IMR-90 (cell line): ENCODE results near the gene RAD51B. TPM values are rescaled to one million over a fixed set of nuclear protein-coding genes. Genes with fewer than 3 reads are reported as not detected.

Experiments
- ATAC-seq: fragments of 200-7000 bp; cut with Tn5 transposase; 2 replicates; pipeline ENCODE4 v1.9.1; 2020; ENCODE audit warnings: low read depth, mild to moderate bottlenecking, moderate library complexity
- BruUV-seq: library from RNA; stranded (reverse); fragments of 400-500 nt; replicated peaks from 2 replicates; lab custom pipeline; 2021; lab: Mats Ljungman, UMichigan
- CTCF ChIA-PET: fragments of 300-600 bp; formaldehyde crosslinking; extraction: SDS; loops from one replicate; lab custom pipeline; 2021; ENCODE audit warnings: antibody characterized with exemption; lab: Yijun Ruan, JAX
- POLR2A ChIA-PET: fragments of 300-600 bp; sonication (Branson Sonifier 250); formaldehyde crosslinking; loops from one replicate; lab custom pipeline; 2022; ENCODE audit warnings: antibody characterized with exemption; ENCODE audit not compliant: unreplicated experiment; lab: Charles Lee
- DNase-seq: peaks from one replicate; pipeline ENCODE4 v3.0.0; 2013
- H2AFZ ChIP-seq: replicated peaks from 2 replicates; pipeline ENCODE3; 2013; ENCODE audit warnings: low read length, mild to moderate bottlenecking; ENCODE audit not compliant: poor library complexity
- H2AK5ac ChIP-seq: 2 replicates; pipeline ENCODE4 v1.6.1; 2013; ENCODE audit warnings: low read depth, low read length, inconsistent platforms
- H2AK9ac ChIP-seq: replicated peaks from 2 replicates; pipeline ENCODE3; 2013; ENCODE audit warnings: mild to moderate bottlenecking, low read depth, low read length, moderate library complexity; ENCODE audit not compliant: poor library complexity
- H2BK120ac ChIP-seq: 2 replicates; pipeline ENCODE4 v1.6.1; 2013; ENCODE audit warnings: low read depth, low read length, inconsistent platforms
- H2BK15ac ChIP-seq: 3 replicates; pipeline ENCODE4 v1.6.1; 2013; ENCODE audit warnings: low read depth, low read length, inconsistent platforms
- H2BK20ac ChIP-seq: 2 replicates; pipeline ENCODE4 v1.6.1; 2013; ENCODE audit warnings: low read depth, mild to moderate bottlenecking, inconsistent platforms, low read length, moderate library complexity
- H2BK5ac ChIP-seq: 2 replicates; pipeline ENCODE4 v1.6.1; 2013; ENCODE audit warnings: mild to moderate bottlenecking, low read depth, low read length, inconsistent platforms; ENCODE audit not compliant: poor library complexity, severe bottlenecking
- H3K14ac ChIP-seq: replicated peaks from 2 replicates; pipeline ENCODE4 v1.6.1; 2013; ENCODE audit warnings: low read depth, low read length, inconsistent platforms
- H3K18ac ChIP-seq: 2 replicates; pipeline ENCODE4 v1.6.1; 2013; ENCODE audit warnings: low read depth, low read length, control low read depth
- H3K23ac ChIP-seq: 2 replicates; pipeline ENCODE4 v1.6.1; 2013; ENCODE audit warnings: low read depth, low read length, inconsistent platforms
- H3K27ac ChIP-seq: 2 replicates; pipeline ENCODE4 v1.5.1; 2013; ENCODE audit warnings: mild to moderate bottlenecking, control low read depth, low read length; ENCODE audit not compliant: insufficient read depth
- H3K27me3 ChIP-seq: 2 replicates; pipeline ENCODE4 v1.6.1; 2013; ENCODE audit warnings: low read length; ENCODE audit not compliant: control insufficient read depth, insufficient read depth
- H3K36me3 ChIP-seq: 2 replicates; pipeline ENCODE4 v1.6.1; 2013; ENCODE audit warnings: low read length, mixed read lengths; ENCODE audit not compliant: control insufficient read depth, insufficient read depth
- H3K4ac ChIP-seq: 2 replicates; pipeline ENCODE4 v1.6.1; 2013; ENCODE audit warnings: low read depth, low read length, inconsistent platforms
- H3K4me1 ChIP-seq: 2 replicates; pipeline ENCODE4 v1.6.1; 2013; ENCODE audit warnings: low read length, mixed read lengths; ENCODE audit not compliant: control insufficient read depth, insufficient read depth
- H3K4me2 ChIP-seq: 2 replicates; pipeline ENCODE4 v1.6.1; 2013; ENCODE audit warnings: low read depth, mild to moderate bottlenecking, control low read depth, low read length, moderate library complexity
- H3K4me3 ChIP-seq: 2 replicates; pipeline ENCODE4 v1.5.1; 2013; ENCODE audit warnings: low read depth, mild to moderate bottlenecking, control low read depth, low read length, moderate library complexity; ENCODE audit not compliant: insufficient read depth
- H3K56ac ChIP-seq: 2 replicates; pipeline ENCODE4 v1.6.1; 2013; ENCODE audit warnings: low read length, inconsistent platforms; ENCODE audit not compliant: insufficient read depth; ENCODE audit errors: extremely low read depth
- H3K79me1 ChIP-seq, 2 experiments: 2 replicates each; pipeline ENCODE4 v1.6.1; 2013; ENCODE audit warnings: low read length in 2 of 2, inconsistent platforms in 1 of 2, low read depth in 1 of 2
- H3K9ac ChIP-seq: 2 replicates; pipeline ENCODE4 v1.6.1; 2013; ENCODE audit warnings: low read depth, low read length, control low read depth
- H3K9me1 ChIP-seq: 2 replicates; pipeline ENCODE4 v1.6.1; 2013; ENCODE audit warnings: low read length, inconsistent platforms; ENCODE audit not compliant: insufficient read depth
- H3K9me3 ChIP-seq: 2 replicates; pipeline ENCODE4 v1.6.1; 2013; ENCODE audit warnings: low read length; ENCODE audit not compliant: control insufficient read depth, insufficient read depth
- H4K20me1 ChIP-seq: 2 replicates; pipeline ENCODE4 v1.6.1; 2013; ENCODE audit warnings: low read length, inconsistent platforms; ENCODE audit not compliant: insufficient read depth
- H4K5ac ChIP-seq: 2 replicates; pipeline ENCODE4 v1.6.1; 2013; ENCODE audit warnings: mild to moderate bottlenecking, low read depth, low read length, control low read depth
- H4K8ac ChIP-seq, 2 experiments: 2 replicates each; pipeline ENCODE4 v1.6.1; 2013; ENCODE audit warnings: low read depth in 2 of 2, low read length in 2 of 2, control low read depth in 1 of 2, inconsistent platforms in 1 of 2
- H4K91ac ChIP-seq: 2 replicates; pipeline ENCODE4 v1.6.1; 2013; ENCODE audit warnings: low read depth, low read length, inconsistent platforms; ENCODE audit not compliant: insufficient read depth
- CHD1 ChIP-seq: IDR thresholded peaks from 2 replicates; pipeline ENCODE4 v1.6.1; 2012; ENCODE audit warnings: low read depth, low read length, improper control_type of control experiment
- MAZ ChIP-seq: IDR thresholded peaks from 2 replicates; pipeline ENCODE4 v1.6.1; 2012; ENCODE audit warnings: low read depth, mild to moderate bottlenecking, low read length, improper control_type of control experiment, moderate library complexity, borderline replicate concordance
- POLR2A ChIP-seq: IDR thresholded peaks from 2 replicates; pipeline ENCODE4 v1.6.1; 2012; ENCODE audit warnings: mild to moderate bottlenecking, low read depth, low read length
- SMC3 ChIP-seq: fragments of 150-350 bp; IDR thresholded peaks from 2 replicates; pipeline ENCODE4 v1.6.1; 2016; ENCODE audit warnings: low read depth, mild to moderate bottlenecking, antibody characterized with exemption, low read length, moderate library complexity
- WGBS, 2 experiments: methylation state at CpG; one replicate each; pipeline versions ENCODE4 v1.1.5 to v1.1.7; 2013; ENCODE audit warnings: missing lambda C conversion rate in 2 of 2; ENCODE audit not compliant: insufficient read length in 1 of 2; ENCODE audit errors: extremely low coverage in 2 of 2; 5-methylcytosine and 5-hydroxymethylcytosine counted together
- dilution Hi-C: fragments of 300-500 bp; cut with HindIII; formaldehyde crosslinking; loops from one replicate; pipeline ENCODE4 v1.14.3; 2018; ENCODE audit warnings: low sequenced_read_pairs; ENCODE audit not compliant: unreplicated experiment
- in situ Hi-C: fragments of 300-500 bp; cut with MboI; formaldehyde crosslinking; loops from 3 replicates; pipeline ENCODE4 v1.14.3; 2019; ENCODE audit warnings: low sequenced_read_pairs, inconsistent platforms, mixed read lengths
- intact Hi-C: fragments of 100-400 bp; cut with micrococcal nuclease; formaldehyde crosslinking; loops from 2 replicates; pipeline ENCODE4 v1.10.0; 2022
- polyA plus RNA-seq, 3 experiments: library from polyadenylated mRNA; depleted of rRNA; stranded (reverse); fragments of >200 nt; gene quantifications; 2 replicates each; pipeline ENCODE4 v1.2.3, GENCODE V29; 2012; ENCODE audit warnings: low replicate concordance in 1 of 3
- total RNA-seq: library from RNA; depleted of rRNA; stranded (reverse); fragments of >200 nt; gene quantifications from 2 replicates; pipeline ENCODE4 v1.2.3, GENCODE V29; 2012

The RAD51B gene
- total and polyA plus RNA-seq, 2 of the 4 experiments (the other 2 are of a cell fraction): 5.1 to 18.8 TPM

GRCh38 chr14:68241862-68242487 is 422.4 kb downstream of the RAD51B start:
- H3K4ac ChIP-seq: 0 out of 2 replicates have a peak overlapping the region, but pooled peaks have one; percentile 29
- H4K91ac ChIP-seq: no peak overlapping the region
- CTCF ChIA-PET: interaction anchor here (0.6 to 1.0 kb wide), 2 partner anchors 82 to 308 kb away, joined by 3 to 4 read pairs; no protein-coding TSS in a partner anchor
- no peak overlapping the region for H2BK20ac ChIP-seq
- H3K27me3 ChIP-seq: no peaks in the 10 kb centered on the region
- no peak overlapping the region for H3K27ac ChIP-seq
- H3K9me1 ChIP-seq: peaks cover 12% of the 10 kb centered on the region; the same call in 1 of the 2 replicates
- no CpG with 5 or more reads among the region's 6 CpGs for WGBS, 2 experiments
- BruUV-seq: no TSS peak
- no peaks in the 10 kb centered on the region for H3K79me1 ChIP-seq
- no peak overlapping the region for H2BK15ac ChIP-seq
- no peak overlapping the region for H2AK9ac ChIP-seq
- no peak overlapping the region for H3K18ac ChIP-seq
- no peak overlapping the region for H4K5ac ChIP-seq
- in situ Hi-C loops: loop anchor here (5.0 kb wide), 1 partner anchor 290 kb away; no protein-coding TSS in a partner anchor
- H4K8ac ChIP-seq: no peak overlapping the region
- no peaks in the 10 kb centered on the region for H3K9me3 ChIP-seq
- peak overlapping the region; percentile 7 for H2AK5ac ChIP-seq
- intact Hi-C loops: no loop called here
- H3K56ac ChIP-seq: no peak overlapping the region
- H3K23ac ChIP-seq: no peak overlapping the region
- H3K14ac ChIP-seq: no peak overlapping the region
- H3K36me3 ChIP-seq: no peaks in the 10 kb centered on the region
- DNase-seq (no peak), ATAC-seq (no peak)
- peaks cover 12% of the 10 kb centered on the region for H3K4me1 ChIP-seq
- H4K20me1 ChIP-seq: no peaks in the 10 kb centered on the region
- POLR2A ChIA-PET: no interaction called here
- no peak overlapping the region for H2AFZ ChIP-seq
- no peak overlapping the region for H2BK5ac ChIP-seq
- no peak overlapping the region for H3K4me3 ChIP-seq
- no peak overlapping the region for H2BK120ac ChIP-seq
- no peak overlapping the region for H3K9ac ChIP-seq
- no peak for TF ChIP-seq SMC3
- TF ChIP-seq POLR2A: no peak
- TF ChIP-seq MAZ: no peak
- TF ChIP-seq CHD1: no peak
- no peak overlapping the region for H3K4me2 ChIP-seq
- dilution Hi-C loops: no loop called here
